Tongue (tissue), 2 donors: ENCODE results near the gene CTXN1. TPM values are rescaled to one million over a fixed set of nuclear protein-coding genes. Genes with fewer than 3 reads are reported as not detected.
"Not testable (repeated sequence)": the region's sequence is repeated elsewhere in the genome, so short reads cannot be mapped to it uniquely, and the experiment has no call there.

ENCODE experiments used
- DNase-seq: peaks from one replicate; pipeline ENCODE4 v3.0.0-alpha.2; 2015
- total RNA-seq: library from RNA; depleted of rRNA; stranded (reverse); fragments of >200 nt; gene quantifications from one replicate; pipeline ENCODE4 v1.2.3, GENCODE V29; 2014

CTXN1 gene
- total RNA-seq, 1 donor from 2014 or later = 0.31 TPM

DNA sequence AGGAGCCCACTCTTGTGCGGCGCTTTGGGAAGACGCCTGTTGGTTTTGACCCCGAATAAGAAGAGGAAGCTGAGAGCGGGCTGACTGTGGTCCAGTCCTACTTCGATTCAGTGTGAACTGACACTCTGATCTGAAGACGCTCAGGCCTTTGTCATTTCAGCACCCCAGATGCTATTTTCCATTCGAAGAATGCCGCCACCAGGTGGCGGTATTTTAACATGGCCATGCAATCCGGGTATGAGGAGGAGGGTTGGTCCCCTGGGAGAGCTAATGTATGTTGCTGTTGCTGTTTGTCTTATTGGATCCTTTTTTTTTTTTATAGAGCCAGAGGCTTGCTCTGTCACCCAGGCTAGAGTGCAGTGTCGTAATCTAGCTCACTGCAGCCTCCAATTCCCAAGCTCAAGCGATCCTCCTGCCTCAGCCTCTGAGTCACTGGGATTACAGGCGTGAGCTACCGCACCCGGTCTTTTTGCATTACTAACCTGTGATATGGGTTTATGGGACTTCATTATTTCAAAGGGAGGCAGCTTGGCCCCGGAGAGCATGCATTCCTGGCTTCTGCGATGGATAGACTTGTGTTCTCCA is 18.3 kb upstream of the CTXN1 start:
- DNase-seq = peak; percentile 97

DNA sequence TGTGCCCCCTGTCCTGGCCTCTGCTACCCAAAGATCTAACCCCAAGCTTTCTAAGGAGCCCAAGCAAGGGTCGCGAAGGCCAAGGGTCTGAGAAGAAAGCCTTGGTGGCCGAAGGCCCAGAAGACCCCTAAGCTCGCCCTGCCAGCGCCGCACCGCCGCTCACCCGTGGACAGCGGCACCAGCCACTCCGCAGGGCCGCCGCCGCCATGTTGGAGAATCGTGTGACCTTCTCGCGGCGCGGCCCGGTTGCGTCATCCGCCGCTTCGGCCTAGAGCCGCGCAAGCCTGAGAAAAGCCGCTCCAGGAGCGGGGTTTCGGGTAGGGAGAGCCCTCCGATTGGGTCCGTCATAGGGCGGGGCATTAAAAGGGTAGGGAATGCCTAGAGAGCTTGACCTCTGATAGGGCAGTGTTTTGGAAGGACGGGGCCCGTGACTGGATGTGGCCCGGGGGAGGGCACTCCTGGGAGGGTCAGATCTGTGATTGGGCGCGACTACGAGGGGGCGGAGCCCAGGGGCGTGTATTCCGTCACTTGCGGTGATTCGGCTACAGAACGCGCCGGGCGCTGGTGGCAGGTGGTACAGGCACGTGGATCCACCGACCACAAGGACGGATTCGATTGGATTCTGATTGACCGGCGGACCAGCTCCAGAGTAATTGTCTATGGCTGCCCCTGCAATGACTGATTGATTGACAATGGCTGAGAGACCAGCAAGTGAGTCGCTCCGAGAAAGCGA is 17.7 kb upstream of the CTXN1 start, which contains the start of gene TIMM44:
Gene TIMM44, minus strand, starts transcription at position 223 of the 733 bp plus-strand sequence. Its CDS starts 15 bp downstream, at position 208.
- peak; percentile 100 for DNase-seq

DNA sequence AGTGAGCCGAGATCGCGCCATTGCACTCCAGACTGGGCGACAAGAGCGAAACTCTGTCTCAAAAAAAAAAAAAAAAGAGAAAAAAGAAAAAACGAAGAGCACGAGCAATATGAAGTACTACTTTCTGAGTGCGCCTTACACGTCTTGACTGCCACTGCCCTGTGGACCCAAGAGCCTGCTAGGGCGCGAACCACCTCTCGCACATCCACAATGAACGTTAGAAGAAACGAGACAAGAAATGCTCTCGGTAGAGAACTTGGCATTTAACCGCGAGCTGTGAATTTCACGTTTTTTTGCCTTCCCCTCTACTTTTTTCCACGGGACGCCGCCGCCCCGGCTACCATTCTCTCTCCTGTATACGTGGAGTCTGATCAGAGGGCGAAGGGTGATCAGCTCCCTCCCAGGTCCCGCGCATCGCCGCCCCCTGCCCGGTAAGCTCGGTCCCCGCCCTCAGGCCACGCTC is 17.1 kb upstream of the CTXN1 start:
- DNase-seq = no peak

DNA sequence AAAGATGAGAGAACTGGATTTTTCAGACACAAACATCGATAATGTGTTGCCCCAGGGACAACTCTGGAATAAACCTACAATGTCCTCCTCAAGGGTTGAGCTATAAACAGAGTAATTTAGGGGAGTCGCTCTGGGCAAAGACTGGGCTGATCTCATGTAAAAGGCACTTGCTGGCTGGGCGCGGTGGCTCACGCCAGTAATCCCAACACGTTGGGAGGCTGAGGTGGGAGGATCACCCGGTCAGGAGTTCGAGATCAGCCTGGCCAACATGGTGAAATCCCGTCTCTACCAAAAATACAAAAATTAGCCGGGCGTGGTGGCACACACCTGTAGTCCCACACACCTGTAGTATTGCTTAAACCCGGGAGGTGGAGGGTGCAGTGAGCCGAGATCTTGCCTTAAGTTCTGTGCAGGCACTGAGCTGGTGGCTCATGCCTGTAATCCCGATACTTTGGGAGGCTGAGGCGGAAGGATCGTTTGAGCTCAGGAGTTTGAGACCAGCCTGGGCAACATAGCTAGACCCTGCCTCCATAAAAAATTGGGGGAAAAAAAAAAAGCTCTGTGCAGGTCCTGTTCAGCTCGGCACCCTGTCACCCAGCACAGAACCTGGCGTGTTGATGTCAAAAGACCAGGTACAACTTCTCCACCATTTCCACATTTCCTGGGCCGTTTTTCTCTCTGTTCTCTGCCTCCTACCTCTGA is 16.1 kb upstream of the CTXN1 start:
- no peak for DNase-seq

DNA sequence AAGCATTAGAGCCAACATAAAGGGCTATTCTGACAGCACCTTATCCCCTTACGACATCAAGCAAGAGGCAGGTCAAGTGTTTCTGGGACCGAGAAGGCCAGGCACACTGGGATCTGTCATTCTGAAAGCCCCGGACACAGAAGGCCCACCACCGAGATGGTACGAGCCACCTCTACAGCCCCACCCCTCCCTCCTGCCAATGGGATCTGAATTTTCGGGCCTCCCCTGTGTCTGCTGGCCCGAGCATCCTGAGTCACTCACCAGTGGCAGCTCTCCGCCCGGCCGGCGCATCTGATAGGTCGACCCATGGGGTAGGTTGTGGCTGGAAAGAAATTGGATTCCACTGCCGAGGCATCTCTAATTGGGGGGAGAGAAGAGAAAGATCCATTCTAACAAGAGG is 14.9 kb upstream of the CTXN1 start:
- no peak for DNase-seq

DNA sequence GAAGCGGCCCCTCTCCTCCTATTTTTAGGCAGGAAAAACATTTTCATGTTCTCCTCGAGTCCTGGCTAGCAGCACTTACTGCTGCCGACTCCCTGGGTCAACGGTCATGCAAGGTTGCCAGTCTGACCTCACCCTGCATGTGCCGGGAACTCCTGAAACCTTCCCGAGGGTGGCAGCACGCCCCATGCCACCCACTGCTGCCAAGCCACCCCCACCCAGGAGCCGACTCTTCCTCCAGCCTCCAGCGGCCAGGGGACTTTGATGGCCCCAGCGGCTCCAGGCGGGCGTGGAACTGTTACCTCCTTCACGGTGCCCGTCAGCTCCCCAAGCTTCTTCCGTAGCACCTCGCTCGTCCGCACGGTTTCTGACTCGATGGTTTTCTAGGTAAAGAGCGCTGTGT is 8.8 kb upstream of the CTXN1 start:
- DNase-seq = no peak

DNA sequence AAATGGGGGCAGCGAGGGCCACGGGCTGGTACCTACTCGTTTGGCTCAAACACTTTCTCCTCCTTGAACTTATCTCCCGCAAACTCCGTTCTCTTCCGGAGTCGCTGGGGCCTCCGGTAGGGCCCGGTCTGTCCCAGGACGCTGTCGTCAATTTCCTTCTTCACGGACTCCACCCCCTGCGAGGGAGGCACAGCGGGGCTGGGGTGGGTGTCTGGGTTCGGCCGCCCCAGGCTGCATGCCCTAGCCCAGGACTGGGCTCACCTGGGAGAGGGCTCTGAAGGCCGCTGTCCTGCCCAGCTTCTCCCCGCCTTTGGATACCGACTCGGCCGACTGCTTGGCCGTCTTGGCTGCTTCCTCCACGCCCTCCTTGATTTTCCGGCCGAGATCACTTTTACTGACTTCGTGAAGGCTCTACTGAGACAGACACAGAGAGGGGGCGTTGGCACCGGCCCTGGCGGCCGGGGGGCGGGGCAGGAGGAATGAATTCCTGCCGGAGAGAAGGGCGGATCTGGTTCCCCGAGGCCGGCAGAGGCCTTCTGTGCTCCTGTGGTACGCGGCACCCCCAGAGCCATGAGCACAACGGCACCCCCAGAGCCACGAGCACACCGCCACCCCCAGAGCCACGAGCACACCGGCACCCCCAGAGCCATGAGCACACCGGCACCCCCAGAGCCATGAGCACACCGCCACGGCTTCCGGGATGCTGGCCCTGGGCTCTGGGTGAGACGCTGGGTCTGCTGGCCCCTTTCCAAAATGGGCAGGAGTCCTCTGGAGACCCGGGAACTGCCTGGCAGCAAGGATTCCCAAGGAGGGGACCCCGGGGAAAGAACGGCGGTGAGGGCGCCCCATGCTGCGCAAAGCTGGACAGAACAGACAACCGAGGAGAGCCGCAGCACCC is 8.1 kb upstream of the CTXN1 start:
- DNase-seq = no peak

DNA sequence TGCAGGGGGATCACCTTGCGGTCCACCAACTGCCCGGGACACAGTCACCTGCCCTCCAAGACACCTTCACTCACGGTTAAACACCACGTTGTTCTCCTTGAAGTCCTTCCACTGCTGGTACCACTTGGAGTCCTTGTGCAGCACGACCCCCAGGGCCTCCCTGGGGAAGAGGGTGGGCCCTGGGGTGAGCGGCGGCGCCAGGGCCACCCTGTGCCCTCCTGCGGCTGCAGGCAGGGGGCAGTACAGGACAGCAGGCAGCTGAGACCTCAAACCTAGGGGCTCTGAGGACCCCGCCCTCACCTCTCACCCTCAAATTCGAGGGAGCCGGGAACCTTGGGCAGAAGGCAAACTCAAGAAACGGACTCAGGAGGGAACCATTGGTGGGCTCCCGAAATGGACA is 7.5 kb upstream of the CTXN1 start:
- no peak for DNase-seq

DNA sequence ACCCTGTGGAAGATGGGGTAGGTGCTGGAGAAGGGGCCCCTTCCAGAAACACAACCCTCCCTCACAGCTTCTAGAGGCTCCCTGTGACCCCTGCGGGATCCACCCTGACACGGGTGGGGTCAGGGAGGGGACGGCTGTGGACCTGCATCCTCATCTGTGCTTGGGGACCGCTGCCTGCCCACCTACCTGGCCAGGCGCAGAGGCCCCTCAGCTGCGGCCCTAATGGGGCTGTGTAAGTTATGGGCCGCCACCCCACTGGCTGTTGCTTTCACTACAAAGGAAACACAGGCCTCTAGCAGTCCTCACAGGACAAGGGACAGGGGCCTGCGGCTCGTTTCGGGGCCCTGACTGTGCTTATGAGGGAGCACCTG is 7.0 kb upstream of the CTXN1 start:
- DNase-seq = no peak

DNA sequence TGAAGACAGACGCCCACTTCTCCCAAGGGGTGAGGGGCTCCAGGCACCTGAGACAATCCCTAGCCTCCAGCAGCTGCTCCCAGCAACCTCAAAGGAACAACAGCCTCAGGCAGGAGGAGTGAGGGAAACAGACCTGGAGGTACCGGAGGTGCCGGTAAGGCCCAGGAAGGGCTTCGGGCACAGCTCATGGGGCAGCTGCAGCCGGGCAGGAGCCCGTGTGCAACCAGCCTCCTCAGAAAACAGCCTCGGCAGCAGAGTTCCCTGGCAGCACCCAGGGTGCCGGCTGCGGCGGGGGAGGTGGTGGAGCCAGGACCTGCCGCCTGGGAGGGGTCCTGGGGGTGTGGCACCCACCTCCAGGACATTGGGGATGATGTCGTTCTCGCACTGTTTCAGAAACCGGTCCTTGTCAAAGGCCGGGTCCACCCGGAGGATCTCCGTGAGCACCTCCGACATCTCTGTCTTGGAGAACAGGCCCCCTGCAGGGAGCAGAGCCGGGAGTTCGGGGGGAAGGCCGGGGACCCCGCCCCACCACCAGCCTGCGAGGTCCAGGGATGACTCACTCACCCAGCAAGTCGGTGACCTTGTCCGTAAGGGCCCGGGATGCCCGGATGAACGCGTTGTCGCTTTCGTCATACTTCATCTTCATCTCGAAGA is 6.5 kb upstream of the CTXN1 start:
- no peak for DNase-seq

DNA sequence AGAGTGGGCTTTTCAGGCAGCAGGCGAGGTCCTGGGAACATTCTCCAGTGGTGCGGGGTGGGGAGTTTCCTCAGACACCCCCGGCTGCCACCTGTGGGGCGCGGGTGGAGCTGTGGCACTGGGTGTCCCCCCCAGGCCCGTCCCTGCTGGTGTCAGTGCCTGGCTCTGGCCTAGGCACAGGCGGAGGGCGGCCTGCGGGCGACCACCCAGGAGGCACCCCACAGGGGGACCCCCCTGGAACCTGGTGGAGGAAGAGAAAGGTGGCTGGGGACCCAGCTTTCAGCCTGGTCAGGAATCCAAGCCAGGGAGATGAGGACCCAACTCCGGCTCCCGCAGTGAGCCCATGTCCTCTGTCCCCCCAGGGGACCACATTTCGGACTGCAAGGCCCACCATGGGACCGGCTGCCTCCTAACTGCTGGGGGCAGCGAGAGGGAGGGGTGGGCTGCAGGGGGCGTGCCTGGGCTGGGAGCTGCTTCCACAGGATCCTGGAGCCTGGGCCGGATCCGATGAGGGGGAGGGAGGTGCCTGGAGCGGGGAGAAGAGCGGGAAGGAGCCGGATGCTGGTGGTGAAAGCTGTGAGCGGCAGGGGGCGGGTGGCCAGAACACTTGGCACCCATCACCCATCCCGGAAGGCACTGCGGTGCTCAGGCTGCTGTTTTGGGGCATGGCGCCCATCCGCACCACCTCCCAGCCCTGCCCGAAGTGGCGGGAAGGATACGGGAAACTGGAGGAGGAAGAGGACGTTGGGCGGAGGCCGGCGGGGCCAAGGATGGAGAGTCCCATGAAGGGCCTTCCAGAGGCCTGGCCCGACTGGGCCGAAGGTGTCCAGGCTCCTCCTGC is 5.5 kb upstream of the CTXN1 start:
- DNase-seq = no peak

DNA sequence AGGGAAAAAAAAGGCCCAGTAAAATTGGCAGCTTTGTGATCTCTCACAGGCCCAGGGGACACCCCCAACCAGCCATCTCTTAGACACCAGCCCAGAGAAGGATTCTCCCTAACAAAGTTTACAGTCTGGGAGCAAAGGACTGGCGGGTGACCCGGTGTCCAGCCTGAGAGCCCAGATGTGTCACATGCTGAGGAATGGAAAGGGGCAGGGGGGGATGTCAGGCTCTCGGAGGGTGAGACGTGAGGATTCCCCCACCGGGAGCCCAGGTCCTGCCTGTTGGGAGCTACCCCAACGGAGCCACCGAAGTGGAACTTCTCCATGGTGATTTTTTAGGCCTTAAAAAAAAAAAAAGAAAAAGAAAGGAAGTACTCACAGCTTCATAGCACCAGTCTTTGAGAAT is 4.8 kb upstream of the CTXN1 start:
- no peak for DNase-seq

DNA sequence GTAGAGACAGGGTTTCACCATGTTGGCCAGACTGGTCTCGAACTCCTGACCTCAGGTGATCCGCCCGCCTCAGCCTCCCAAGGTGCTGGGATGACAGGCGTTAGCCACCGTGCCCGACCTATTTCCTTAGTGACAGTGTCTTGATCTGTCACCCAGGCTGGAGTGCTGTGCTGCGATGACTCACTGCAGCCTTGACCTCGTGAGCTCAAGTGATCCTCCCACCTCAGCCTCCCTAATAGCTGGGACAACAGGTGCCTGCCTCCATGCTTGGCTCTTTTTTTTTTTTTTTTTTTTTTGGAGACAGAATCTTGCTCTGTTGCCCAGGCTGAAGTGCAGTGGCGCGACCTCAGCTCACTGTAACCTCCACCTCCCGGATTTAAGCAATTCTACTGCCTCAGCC is 4.1 kb upstream of the CTXN1 start:
- not testable (repeated sequence) for DNase-seq

DNA sequence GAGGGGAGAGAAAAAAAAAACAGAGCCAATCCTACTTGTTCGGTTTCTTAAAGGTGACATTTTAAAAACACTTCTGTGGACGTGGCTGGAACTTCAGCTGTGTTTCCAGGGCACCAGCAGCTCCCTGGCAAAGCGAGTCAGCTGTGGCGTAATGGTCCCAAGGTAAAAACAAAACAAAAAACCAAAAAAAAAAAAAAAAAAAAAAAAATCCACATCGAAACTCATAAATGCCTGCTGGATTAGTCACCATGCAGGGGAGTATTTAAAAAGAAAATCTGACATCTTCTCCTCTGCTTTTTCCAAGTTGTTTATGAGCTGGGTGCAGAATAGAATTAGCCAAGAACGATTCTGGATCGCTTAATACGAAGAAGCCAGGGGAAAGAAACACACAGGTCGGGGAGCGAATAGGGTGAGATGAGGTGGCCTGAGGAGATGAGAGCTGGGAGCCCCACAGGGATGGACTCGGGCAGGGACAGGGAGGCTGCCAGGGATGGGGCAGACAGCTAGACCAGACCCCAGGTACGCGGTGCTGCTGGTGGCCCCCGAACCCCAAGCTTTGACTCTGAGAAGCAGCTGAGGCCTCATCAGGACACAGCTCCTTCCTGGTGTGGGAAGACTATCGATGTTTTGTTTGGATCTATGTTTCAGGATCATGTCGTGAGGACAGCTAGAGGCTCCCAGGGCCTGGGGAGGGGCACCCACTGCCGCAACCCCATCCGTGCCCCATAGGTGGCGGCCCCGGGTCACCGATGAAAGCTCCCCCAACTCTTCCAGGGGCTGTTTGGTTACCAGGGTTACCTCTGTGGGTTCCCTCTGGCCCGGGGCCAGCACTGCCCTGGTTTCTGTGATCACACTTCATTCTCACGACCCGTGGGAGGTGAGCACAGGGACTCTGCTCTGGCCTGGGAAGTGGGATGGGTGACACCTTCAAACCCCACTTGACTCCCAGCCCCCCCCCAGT is 3.1 kb upstream of the CTXN1 start:
- no peak for DNase-seq

DNA sequence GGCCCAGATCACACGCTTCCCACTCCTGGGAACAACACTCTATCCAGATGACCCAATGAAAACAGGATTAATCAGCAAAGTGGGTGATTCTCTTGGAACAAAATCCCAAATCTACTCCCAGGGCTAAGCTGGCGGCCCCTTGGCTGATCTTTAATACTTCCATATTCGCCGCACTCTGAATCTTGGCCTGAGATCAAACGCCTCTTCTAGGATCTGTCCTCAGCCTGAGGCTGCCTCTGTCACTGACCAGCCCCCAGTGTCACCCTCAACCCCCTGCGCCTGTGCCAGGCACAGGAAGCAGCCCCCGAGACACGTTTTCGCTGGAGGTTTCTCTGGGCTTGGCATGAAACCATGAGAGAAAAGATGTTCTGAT is 2.4 kb upstream of the CTXN1 start:
- DNase-seq = no peak

DNA sequence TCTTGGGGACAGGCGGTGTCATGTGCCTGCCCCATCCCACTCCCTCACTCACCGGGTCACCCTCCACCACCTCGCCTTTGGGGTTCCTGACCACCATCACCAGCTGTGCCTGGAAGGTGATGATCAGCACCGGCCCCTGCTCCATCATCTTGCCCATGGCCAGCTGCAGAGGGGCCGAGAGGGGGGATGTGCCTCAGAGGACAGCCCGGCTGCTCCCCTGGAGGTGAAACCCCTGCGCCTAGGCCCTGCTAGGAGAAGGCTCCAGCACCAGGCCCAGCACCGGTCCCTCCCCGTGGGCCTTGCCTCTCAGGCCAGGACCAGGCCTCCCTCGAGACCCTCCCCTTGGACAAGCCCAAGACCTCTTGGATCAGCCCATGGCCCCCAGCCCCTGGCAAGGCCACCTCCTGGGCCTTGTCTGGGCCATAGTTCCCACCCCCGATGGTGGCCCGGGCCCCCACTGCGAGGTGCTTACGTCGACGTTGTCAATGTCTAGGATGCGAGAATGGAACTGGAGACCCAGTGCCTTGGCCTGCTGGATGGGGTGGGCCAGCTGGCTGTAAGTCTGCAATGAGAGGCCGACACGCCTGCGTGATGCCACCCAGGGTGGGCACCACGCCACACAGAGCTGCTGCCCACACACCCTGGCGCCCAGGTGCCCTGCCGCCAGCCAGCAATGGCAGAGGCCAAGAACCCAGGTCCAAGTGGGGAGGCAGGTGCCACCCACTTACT is 1.8 kb upstream of the CTXN1 start:
- no peak for DNase-seq

DNA sequence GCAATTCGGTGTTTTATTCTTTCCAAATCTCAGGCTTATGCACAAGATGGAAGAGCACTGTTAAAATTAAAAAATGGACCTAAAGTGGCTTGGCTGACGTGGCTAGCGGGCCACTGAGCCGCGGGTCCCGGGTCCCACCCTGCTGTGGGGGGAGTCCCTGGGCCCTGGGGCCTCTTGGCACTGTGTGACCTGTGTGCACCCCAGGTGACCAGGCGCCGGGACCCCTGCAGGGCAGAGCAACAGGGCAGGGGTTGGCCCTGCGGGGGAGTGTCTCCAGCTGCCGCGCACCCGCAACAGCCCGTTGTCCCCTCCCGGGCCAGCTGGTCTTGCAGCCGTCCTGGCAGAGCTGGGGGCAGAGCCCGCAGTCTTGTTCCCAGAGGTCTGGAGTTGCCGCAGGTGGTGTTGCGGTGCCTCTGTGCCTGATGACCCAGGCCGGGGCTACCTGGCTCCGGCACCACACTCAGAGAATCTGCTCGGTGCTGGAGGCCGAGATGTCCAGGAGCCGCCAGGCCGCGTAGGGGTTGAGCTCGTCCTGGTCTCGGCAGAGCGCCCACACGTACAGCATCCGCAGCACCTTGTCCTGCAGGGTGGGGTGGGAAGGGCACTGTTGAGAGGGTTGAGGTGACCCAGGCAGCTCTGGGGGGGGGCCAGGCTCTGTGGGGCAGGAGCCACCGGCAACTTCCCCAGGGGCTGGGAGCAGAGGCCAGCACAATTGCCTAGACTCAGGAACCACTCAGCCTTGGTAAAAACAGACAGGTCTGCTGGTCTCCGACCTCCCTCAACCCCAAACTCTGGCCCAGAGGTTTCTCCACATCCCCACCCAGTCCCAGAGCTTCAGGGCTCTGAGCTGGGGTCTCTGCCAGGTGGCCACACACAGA is 1.0 kb upstream of the CTXN1 start:
- DNase-seq = no peak
